PC-3 (cell line): ENCODE data around the gene ST6GALNAC5. TPM values are rescaled to one million over a fixed set of nuclear protein-coding genes. Genes with fewer than 3 reads are reported as not detected.

Source experiments
- ATAC-seq: fragments of 200-7000 bp; cut with Tn5 transposase; 2 replicates; pipeline ENCODE4 v1.9.1; 2020; ENCODE audit warnings: mild to moderate bottlenecking, moderate library complexity
- BruUV-seq: library from RNA; stranded (reverse); fragments of 400-500 nt; replicated peaks from 2 replicates; lab custom pipeline; 2021; lab: Mats Ljungman, UMichigan
- CTCF ChIA-PET: fragments of 300-600 bp; sonication (Branson Sonifier 250); formaldehyde crosslinking; loops from one replicate; lab custom pipeline; 2022; ENCODE audit warnings: antibody characterized with exemption; lab: Charles Lee
- POLR2A ChIA-PET: fragments of 300-600 bp; sonication (Branson Sonifier 250); formaldehyde crosslinking; loops from one replicate; lab custom pipeline; 2022; ENCODE audit warnings: antibody characterized with exemption; ENCODE audit not compliant: unreplicated experiment; lab: Charles Lee
- DNase-seq: peaks from one replicate; pipeline ENCODE4 v3.0.0-alpha.2; 2015
- H2AFZ ChIP-seq: fragments of 300-600 bp; sonication (generic); 2 replicates; pipeline ENCODE4 v1.6.0; 2016; ENCODE audit warnings: antibody characterized with exemption, low read length
- H3F3A ChIP-seq: fragments of 300-600 bp; sonication (generic); one replicate; pipeline ENCODE4 v1.6.0; 2017; ENCODE audit warnings: antibody characterized with exemption, low read length, control low read depth, mild to moderate bottlenecking; ENCODE audit not compliant: unreplicated experiment
- H3K27ac ChIP-seq: fragments of 300-600 bp; sonication (generic); 2 replicates; pipeline ENCODE4 v1.5.1; 2016; ENCODE audit warnings: mild to moderate bottlenecking, low read length
- H3K27me3 ChIP-seq: fragments of 300-600 bp; sonication (generic); 2 replicates; pipeline ENCODE4 v1.6.1; 2016; ENCODE audit warnings: low read length, mixed read lengths
- H3K36me3 ChIP-seq: fragments of 300-600 bp; sonication (generic); 2 replicates; pipeline ENCODE4 v1.6.1; 2016; ENCODE audit warnings: low read depth, mixed run types, low read length, mixed read lengths
- H3K4me1 ChIP-seq: fragments of 300-600 bp; sonication (generic); 2 replicates; pipeline ENCODE4 v1.5.1; 2016; ENCODE audit warnings: low read length; ENCODE audit not compliant: insufficient read depth
- H3K4me2 ChIP-seq: fragments of 300-600 bp; sonication (generic); 2 replicates; pipeline ENCODE4 v1.6.0; 2016; ENCODE audit warnings: low read length
- H3K4me3 ChIP-seq: fragments of 300-600 bp; sonication (generic); 2 replicates; pipeline ENCODE4 v1.5.1; 2016; ENCODE audit warnings: mild to moderate bottlenecking, low read length, mixed read lengths
- H3K79me2 ChIP-seq: fragments of 300-600 bp; sonication (generic); 2 replicates; pipeline ENCODE4 v1.6.1; 2017; ENCODE audit warnings: low read length, mixed read lengths
- H3K9ac ChIP-seq: fragments of 300-600 bp; sonication (generic); 2 replicates; pipeline ENCODE4 v1.6.0; 2016; ENCODE audit warnings: mild to moderate bottlenecking, low read length
- H3K9me2 ChIP-seq: fragments of 300-600 bp; sonication (generic); replicated peaks from 2 replicates; pipeline ENCODE4 v1.6.1; 2016; ENCODE audit warnings: mixed run types, low read length, mixed read lengths
- H3K9me3 ChIP-seq: fragments of 300-600 bp; sonication (generic); 2 replicates; pipeline ENCODE4 v1.6.1; 2016; ENCODE audit warnings: low read length, mixed read lengths
- H4K20me1 ChIP-seq: fragments of 300-600 bp; sonication (generic); 2 replicates; pipeline ENCODE4 v1.6.1; 2016; ENCODE audit warnings: low read length, mixed read lengths
- EZH2 ChIP-seq: fragments of 300-600 bp; sonication (generic); IDR thresholded peaks from one replicate; pipeline ENCODE4 v1.6.1; 2017; ENCODE audit warnings: antibody characterized with exemption, mild to moderate bottlenecking, low read length; ENCODE audit not compliant: unreplicated experiment
- EZH2phosphoT487 ChIP-seq: fragments of 300-600 bp; sonication (generic); IDR thresholded peaks from 2 replicates; pipeline ENCODE4 v1.6.1; 2018; ENCODE audit warnings: mild to moderate bottlenecking, antibody characterized with exemption, low read length, borderline replicate concordance
- intact Hi-C: fragments of 100-400 bp; cut with micrococcal nuclease; formaldehyde crosslinking; loops from 2 replicates; pipeline ENCODE4 v1.9.0; 2023
- total RNA-seq: library from RNA; depleted of rRNA; stranded (reverse); fragments of >200 nt; gene quantifications from 2 replicates; pipeline ENCODE4 v1.2.3, GENCODE V29; 2014
- TF ChIP-seq, protein P1 (sequence below): fragments of 300-600 bp; sonication (generic); conservative IDR thresholded peaks from 2 replicates; pipeline ENCODE4 v1.5.1; 2017; ENCODE audit warnings: antibody characterized with exemption, low read depth, mild to moderate bottlenecking, low read length

ST6GALNAC5 gene
- total RNA-seq, 1 experiment from 2014 or later = 0.36 TPM

DNA sequence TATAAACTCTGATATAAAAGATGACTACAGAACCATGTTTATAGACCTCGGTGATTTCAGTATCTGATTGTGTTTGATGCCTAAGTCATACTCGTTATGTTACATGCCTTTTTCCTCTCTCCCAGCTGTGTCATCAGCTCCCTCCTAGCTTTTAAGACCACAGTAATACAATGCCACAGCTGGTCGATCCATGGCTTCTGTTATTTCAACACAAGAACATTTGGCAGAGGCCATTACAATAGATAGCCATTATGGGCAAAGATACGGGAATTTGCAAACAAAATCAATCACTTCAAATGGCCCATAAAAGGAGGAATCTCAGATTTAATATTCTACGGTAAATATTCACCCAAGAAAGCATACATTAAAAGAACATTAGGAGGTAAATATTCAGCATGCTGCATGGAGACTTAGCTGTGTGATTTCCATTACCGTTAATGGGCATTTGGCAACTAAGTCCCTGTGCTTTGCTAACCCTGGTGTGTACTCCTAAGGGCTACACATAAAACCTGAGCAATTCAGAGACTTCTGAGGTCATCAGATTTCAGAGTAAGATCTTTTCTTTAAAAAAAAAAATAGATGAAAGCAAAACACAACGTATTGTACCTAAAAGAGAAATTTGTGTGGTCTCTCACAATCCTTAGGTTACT, 198.5 kb downstream of the ST6GALNAC5 start:
- ATAC-seq (no peak), DNase-seq (no peak)
- H3K9me3 ChIP-seq = no peaks in the 10 kb centered on the region
- ChIA-PET CTCF (no interaction called here), POLR2A (no interaction called here)
- H2AFZ ChIP-seq = no peak overlapping the region
- intact Hi-C loops = no loop called here
- H3K4me3 ChIP-seq = no peak overlapping the region
- H3K27me3 ChIP-seq = no peaks in the 10 kb centered on the region
- no peaks in the 10 kb centered on the region for H3K36me3 ChIP-seq
- no peaks in the 10 kb centered on the region for H4K20me1 ChIP-seq
- no peaks in the 10 kb centered on the region for H3K9me2 ChIP-seq
- TF ChIP-seq EZH2phosphoT487 = no peak
- TF ChIP-seq EZH2 = no peak
- TF ChIP-seq, protein P1, sequence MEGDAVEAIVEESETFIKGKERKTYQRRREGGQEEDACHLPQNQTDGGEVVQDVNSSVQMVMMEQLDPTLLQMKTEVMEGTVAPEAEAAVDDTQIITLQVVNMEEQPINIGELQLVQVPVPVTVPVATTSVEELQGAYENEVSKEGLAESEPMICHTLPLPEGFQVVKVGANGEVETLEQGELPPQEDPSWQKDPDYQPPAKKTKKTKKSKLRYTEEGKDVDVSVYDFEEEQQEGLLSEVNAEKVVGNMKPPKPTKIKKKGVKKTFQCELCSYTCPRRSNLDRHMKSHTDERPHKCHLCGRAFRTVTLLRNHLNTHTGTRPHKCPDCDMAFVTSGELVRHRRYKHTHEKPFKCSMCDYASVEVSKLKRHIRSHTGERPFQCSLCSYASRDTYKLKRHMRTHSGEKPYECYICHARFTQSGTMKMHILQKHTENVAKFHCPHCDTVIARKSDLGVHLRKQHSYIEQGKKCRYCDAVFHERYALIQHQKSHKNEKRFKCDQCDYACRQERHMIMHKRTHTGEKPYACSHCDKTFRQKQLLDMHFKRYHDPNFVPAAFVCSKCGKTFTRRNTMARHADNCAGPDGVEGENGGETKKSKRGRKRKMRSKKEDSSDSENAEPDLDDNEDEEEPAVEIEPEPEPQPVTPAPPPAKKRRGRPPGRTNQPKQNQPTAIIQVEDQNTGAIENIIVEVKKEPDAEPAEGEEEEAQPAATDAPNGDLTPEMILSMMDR = no peak
- no TSS peak for BruUV-seq
- H3K4me1 ChIP-seq = 0 out of 2 replicates have a peak, but pooled peaks cover 5% of the 10 kb centered on the region
- no peaks in the 10 kb centered on the region for H3F3A ChIP-seq
- no peak overlapping the region for H3K9ac ChIP-seq
- H3K4me2 ChIP-seq = no peak overlapping the region
- H3K27ac ChIP-seq = no peak overlapping the region
- H3K79me2 ChIP-seq = no peaks in the 10 kb centered on the region

DNA sequence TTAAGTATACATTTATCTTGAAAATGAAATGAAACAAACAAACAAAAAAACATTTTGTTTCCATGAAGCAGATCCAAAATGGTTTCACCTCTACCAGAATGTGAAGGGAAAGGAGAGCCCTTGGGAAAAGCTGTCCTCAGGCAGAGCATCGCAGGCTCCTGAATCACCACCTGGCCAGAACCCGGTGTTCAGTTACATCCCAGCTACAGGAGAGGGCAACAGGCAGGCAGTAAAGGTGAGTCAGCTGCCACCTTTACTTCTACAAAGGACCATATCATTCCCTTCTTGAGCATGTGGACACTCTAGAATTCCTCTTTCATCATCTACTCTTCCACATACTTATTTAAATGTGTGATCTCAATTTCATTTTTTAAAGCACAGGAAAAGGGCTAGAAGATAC, 200.7 kb downstream of the ST6GALNAC5 start:
- ChIA-PET POLR2A (interaction anchor here (0.7 kb wide), 1 partner anchor 15 kb away, joined by 8 read pairs; no protein-coding TSS in a partner anchor), CTCF (interaction anchor here (0.5 kb wide), 1 partner anchor 58 kb away, joined by 5 read pairs; no protein-coding TSS in a partner anchor)
- Histone ChIP-seq H3K9me2 (no peaks in the 10 kb centered on the region), H2AFZ (no peak overlapping the region), H4K20me1 (no peaks in the 10 kb centered on the region), H3K4me2 (no peak overlapping the region), H3K4me1 (0 out of 2 replicates have a peak, but pooled peaks cover 5% of the 10 kb centered on the region), H3K4me3 (no peak overlapping the region), H3K9ac (no peak overlapping the region), H3F3A (no peaks in the 10 kb centered on the region), H3K36me3 (no peaks in the 10 kb centered on the region), H3K9me3 (no peaks in the 10 kb centered on the region), H3K27ac (no peak overlapping the region), H3K79me2 (no peaks in the 10 kb centered on the region), H3K27me3 (no peaks in the 10 kb centered on the region)
- DNase-seq = peak; percentile 81
- intact Hi-C loops = no loop called here
- ATAC-seq = peak; percentile 100
- no TSS peak for BruUV-seq
- TF ChIP-seq EZH2phosphoT487 (no peak), EZH2 (no peak)
- TF ChIP-seq, protein P1 = no peak

DNA sequence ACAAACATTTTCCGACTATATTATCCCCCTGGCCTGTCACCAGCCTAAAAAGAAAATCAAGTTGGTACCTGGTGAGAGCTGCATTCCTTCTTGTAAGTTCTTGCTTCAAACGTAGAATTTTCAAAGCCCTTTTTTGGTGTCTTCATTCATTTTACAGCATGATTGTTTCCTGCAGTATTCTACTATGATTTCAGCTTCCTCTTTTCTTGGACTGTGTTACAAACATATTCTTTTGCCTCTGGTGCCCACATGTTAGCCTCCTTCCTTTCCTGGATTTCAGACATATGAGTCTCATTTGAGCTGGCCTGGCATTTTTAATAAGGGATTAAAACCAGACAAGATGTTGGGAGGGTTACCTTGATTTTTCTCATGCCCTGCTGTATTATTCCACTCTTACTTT, 209.5 kb downstream of the ST6GALNAC5 start:
- intact Hi-C loops = no loop called here
- DNase-seq (no peak), ATAC-seq (no peak)
- no peaks in the 10 kb centered on the region for H3K79me2 ChIP-seq
- no peak overlapping the region for H3K4me2 ChIP-seq
- no peak overlapping the region for H2AFZ ChIP-seq
- TF ChIP-seq, protein P1 = no peak
- no peak overlapping the region for H3K4me3 ChIP-seq
- CTCF ChIA-PET = no interaction called here
- BruUV-seq = no TSS peak
- no peaks in the 10 kb centered on the region for H3K9me3 ChIP-seq
- no peak overlapping the region for H3K27ac ChIP-seq
- POLR2A ChIA-PET = no interaction called here
- no peaks in the 10 kb centered on the region for H3F3A ChIP-seq
- no peaks in the 10 kb centered on the region for H4K20me1 ChIP-seq
- H3K36me3 ChIP-seq = no peaks in the 10 kb centered on the region
- no peaks in the 10 kb centered on the region for H3K9me2 ChIP-seq
- H3K4me1 ChIP-seq = no peaks in the 10 kb centered on the region
- no peak overlapping the region for H3K9ac ChIP-seq
- H3K27me3 ChIP-seq = no peaks in the 10 kb centered on the region
